Heart right ventricle (tissue), 16 donors: Measurements from ENCODE around the gene ABLIM2. TPM values are rescaled to one million over a fixed set of nuclear protein-coding genes. Genes with fewer than 3 reads are reported as not detected.

Experiments used
- ATAC-seq, 8 donors: fragments of 200-7000 bp; cut with Tn5 transposase; one replicate each; pipeline ENCODE4 v1.9.1; 2020; ENCODE audit warnings: mild to moderate bottlenecking in 8 of 8, moderate library complexity in 8 of 8, moderate number of reproducible peaks in 1 of 8
- DNase-seq, 2 donors: peaks; one replicate each; pipeline ENCODE4 v3.0.0-alpha.2; 2020
- H3K27ac ChIP-seq, 10 donors: fragments of 200-600 bp; sonication (generic) in 2 of 10; one replicate each; pipeline versions ENCODE4 v1.5.0 to v1.8.0; 2020 to 2022; ENCODE audit warnings: mild to moderate bottlenecking in 3 of 10
- H3K27me3 ChIP-seq, 7 donors: fragments of 200-600 bp; one replicate each; pipeline ENCODE4 v1.8.0; 2021 to 2022; ENCODE audit warnings: mild to moderate bottlenecking in 2 of 7
- H3K36me3 ChIP-seq, 9 donors: fragments of 200-600 bp; sonication (generic) in 1 of 9; one replicate each; pipeline versions ENCODE4 v1.5.0 to v1.8.0; 2020 to 2022; ENCODE audit warnings: mild to moderate bottlenecking in 2 of 9
- H3K4me1 ChIP-seq, 9 donors: fragments of 200-600 bp; sonication (generic) in 1 of 9; one replicate each; pipeline versions ENCODE4 v1.5.0 to v1.8.0; 2020 to 2022; ENCODE audit warnings: mild to moderate bottlenecking in 4 of 9
- H3K4me3 ChIP-seq, 10 donors: fragments of 200-600 bp; sonication (generic) in 2 of 10; one replicate each; pipeline versions ENCODE4 v1.5.0 to v1.8.0; 2020 to 2022; ENCODE audit warnings: mild to moderate bottlenecking in 7 of 10, moderate library complexity in 2 of 10
- H3K9me3 ChIP-seq, 11 donors: fragments of 200-600 bp in 10 of 11; sonication (generic) in 2 of 11; one replicate each; pipeline versions ENCODE4 v1.5.0 to v1.8.0; 2013 to 2022; ENCODE audit warnings: mild to moderate bottlenecking in 2 of 11, control low read depth in 1 of 11, moderate library complexity in 1 of 11
- CTCF ChIP-seq, 9 donors: fragments of 200-600 bp; sonication (generic) in 2 of 9; IDR thresholded peaks; one replicate each; pipeline versions ENCODE4 v1.5.0 to v1.8.0; 2021 to 2022; ENCODE audit warnings: antibody characterized with exemption in 9 of 9, mild to moderate bottlenecking in 5 of 9, moderate library complexity in 1 of 9
- WGBS, 2 donors: extraction: QIAGEN DNeasy Blood & Tissue Kit; methylation state at CpG; one replicate each; pipeline ENCODE4 v1.1.7; 2013; ENCODE audit warnings: inconsistent platforms in 1 of 2; 5-methylcytosine and 5-hydroxymethylcytosine counted together
- intact Hi-C, 10 donors: fragments of 100-400 bp; cut with DNase I; formaldehyde crosslinking; loops; one replicate each; pipeline versions ENCODE4 v1.11.1 to v1.14.2; 2022
- polyA plus RNA-seq, 2 donors: library from polyadenylated mRNA; stranded (reverse); fragments of 200-250 nt; gene quantifications; one replicate each; pipeline ENCODE4 v1.2.3, GENCODE V29; 2013
- total RNA-seq, 10 donors: library from RNA; stranded (reverse); fragmentation: NEBNext Ultra II Directional in 3 of 10; extraction: Animal tissue kit (Norgen Biotek cat#: 25700) in 3 of 10; gene quantifications; one replicate each; pipeline versions ENCODE4 v1.2.1 to v1.2.4, GENCODE V29; 2021 to 2023
- donor health status: Arrhythmogenic right ventricular cardiomyopathy.
- donor health status: ischemic (EF 13 %, LVEDD 7.1; RV severe dilation, severe dysfunction).
- donor health status: healthy with polysubstance abuse.
- donor health status: DM: no; HTN: yes; CAD: no.
- donor health status: DM: no; HTN: no; CAD: no.
- donor health status: ischemic (EF 25% LVEDD 6.9; RV normal size, moderate dysfunction).
- donor health status: ischemic (EF 25% LVEDD 5.7; RV mildly dilated, moderate dysfunction).
- donor health status: healthy.
- donor health status: DM: yes; HTN: yes; CAD: no.
- donor health status: Ischemic cardiomyopathy.
- donor health status: ischemic (EF 35%, LVEDD 5.7; RV mildly dilated, moderate dysfunction).
- donor health status: nonischemic (EF 11% LVEDD 7.7; RV severe dilation, severe dysfunction).
- donor health status: DM: yes; HTN: yes; CAD: no.
- donor health status: PGD.
- donor health status: ischemic (EF 29% LVEDD 5.4; RV normal size, mild dysfunction).
- donor health status: nonischemic (EF 23%, LVEDD 6.1; RV moderate dilation, normal function).

Gene ABLIM2
- total and polyA plus RNA-seq, 12 donors = 7.2 to 27.8 (median 17.6) TPM

- intact Hi-C loops = loop anchor here in 1 of 10 donors (5.0 kb wide), 1 partner anchor 34 kb away; no protein-coding TSS in a partner anchor
- 81 to 88% methylated on average over 37 of the region's 37 CpGs for WGBS, 2 donors
- DNase-seq = no peak
- H3K9me3 ChIP-seq = no peaks in the 10 kb centered on the region
- H3K36me3 ChIP-seq = no peaks in the 10 kb centered on the region
- no peak for ATAC-seq
- no peaks in the 10 kb centered on the region for H3K27me3 ChIP-seq
- no peak for TF ChIP-seq CTCF (IDR thresholded peaks at IDR 0.05)
- no peak overlapping the region for H3K27ac ChIP-seq
- no peak overlapping the region for H3K4me3 ChIP-seq
- H3K4me1 ChIP-seq = peaks cover 23 to 58% (median 41%) of the 10 kb centered on the region in 9 donors
These were observed 192.1 kb downstream of the ABLIM2 start for GRCh38 chr4:7966281-7967062.

GRCh38 chr4:7964890-7965662, 193.5 kb downstream of the ABLIM2 start:
- Histone ChIP-seq H3K36me3 (no peaks in the 10 kb centered on the region), H3K27ac (peak overlapping the region in 5 of 10 donors; percentile 25 to 71 (median 49)), H3K9me3 (no peaks in the 10 kb centered on the region), H3K4me3 (no peak overlapping the region), H3K27me3 (no peaks in the 10 kb centered on the region), H3K4me1 (peaks cover 17 to 56% (median 34%) of the 10 kb centered on the region in 9 donors)
- intact Hi-C loops = loop anchor here in 1 of 10 donors (5.0 kb wide), 1 partner anchor 33 kb away; no protein-coding TSS in a partner anchor
- peak in 7 of 8 donors; percentile 28 to 65 (median 41) for ATAC-seq
- no peak for TF ChIP-seq CTCF (IDR thresholded peaks at IDR 0.05)
- WGBS, 2 donors = 61 to 67% methylated on average over 23 of the region's 23 CpGs
- DNase-seq = peak; percentile 41 to 51

GRCh38 chr4:7964459-7964858, 194.2 kb downstream of the ABLIM2 start:
- peaks cover 13 to 51% (median 29%) of the 10 kb centered on the region in 9 donors for H3K4me1 ChIP-seq
- TF ChIP-seq CTCF (IDR thresholded peaks at IDR 0.05) = no peak
- H3K27ac ChIP-seq = peak overlapping the region in 3 of 10 donors; percentile 35 to 71 (median 49)
- no peak overlapping the region for H3K4me3 ChIP-seq
- H3K27me3 ChIP-seq = no peaks in the 10 kb centered on the region
- DNase-seq = no peak
- no peak for ATAC-seq
- WGBS, 2 donors = 87 to 90% methylated on average over 5 of the region's 5 CpGs
- no peaks in the 10 kb centered on the region for H3K36me3 ChIP-seq
- no peaks in the 10 kb centered on the region for H3K9me3 ChIP-seq
- intact Hi-C loops = no loop called here

DNA sequence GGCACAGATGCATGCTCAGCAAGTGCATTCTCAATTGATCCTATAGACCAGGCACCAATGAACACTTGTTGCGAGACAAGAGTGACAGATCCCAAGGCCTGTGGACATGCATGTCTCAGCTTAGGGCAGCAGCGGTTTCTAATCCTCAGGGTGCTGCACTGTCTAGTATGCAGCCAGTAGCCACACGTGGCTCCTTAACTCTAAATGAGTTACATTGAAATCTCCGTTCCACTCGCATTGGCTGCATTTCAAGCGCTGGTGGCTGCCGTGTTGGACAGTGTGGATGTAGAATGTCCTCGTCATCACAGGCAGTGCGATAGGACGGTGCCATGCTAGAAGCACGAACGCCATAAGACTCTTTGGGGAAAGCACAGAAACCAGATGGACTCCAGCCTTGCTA, 194.9 kb downstream of the ABLIM2 start:
- intact Hi-C loops = no loop called here
- DNase-seq (no peak), ATAC-seq (no peak)
- peaks cover 6 to 44% (median 21%) of the 10 kb centered on the region in 9 donors for H3K4me1 ChIP-seq
- WGBS, 2 donors = 97% methylated on average over 12 of the region's 12 CpGs
- TF ChIP-seq CTCF (IDR thresholded peaks at IDR 0.05) = no peak
- H3K4me3 ChIP-seq = no peak overlapping the region
- no peaks in the 10 kb centered on the region for H3K9me3 ChIP-seq
- H3K36me3 ChIP-seq = no peaks in the 10 kb centered on the region
- no peaks in the 10 kb centered on the region for H3K27me3 ChIP-seq
- no peak overlapping the region for H3K27ac ChIP-seq
